PC-9 (cell line): Measurements from ENCODE around the gene TNIK.

Experiments
- CTCF ChIP-seq: fragments of 200-600 bp; sonication (generic); conservative IDR thresholded peaks from 2 replicates; pipeline ENCODE4 v1.6.1; 2017; ENCODE audit warnings: mixed run types, antibody characterized with exemption, mild to moderate bottlenecking, moderate library complexity
- EZH2 ChIP-seq: fragments of 200-600 bp; sonication (generic); IDR thresholded peaks from 2 replicates; pipeline ENCODE4 v1.8.0; 2017; ENCODE audit warnings: antibody characterized with exemption, low read depth

- TF ChIP-seq CTCF (no peak), EZH2 (no peak)
These were observed 269.5 kb downstream of the TNIK start for GRCh38 chr3:171190668-171191067.
